ENCODE data around the gene HS3ST4.

DNA sequence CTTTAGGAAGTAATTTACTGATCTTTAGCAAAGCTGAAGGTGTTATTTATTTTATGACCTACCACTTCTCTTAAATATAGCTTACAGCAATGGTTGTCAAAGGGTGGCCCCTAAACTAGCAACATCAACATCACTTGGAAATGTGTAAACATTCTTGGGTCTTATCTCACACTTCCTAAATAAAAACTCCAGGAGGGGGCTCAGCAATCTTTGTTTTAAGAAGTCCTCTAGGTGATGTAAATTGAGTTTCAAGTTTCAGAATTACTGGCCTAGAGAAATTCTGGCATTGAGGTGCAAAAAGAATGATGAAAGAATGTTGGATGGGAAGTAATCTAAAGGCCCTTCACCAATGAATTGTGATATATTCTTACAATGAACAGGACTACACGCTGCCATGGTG is 142.3 kb downstream of the HS3ST4 start:
- no peak for TF ChIP-seq POLR2A (IDR thresholded peaks at IDR 0.05)
- TF ChIP-seq, protein P1, sequence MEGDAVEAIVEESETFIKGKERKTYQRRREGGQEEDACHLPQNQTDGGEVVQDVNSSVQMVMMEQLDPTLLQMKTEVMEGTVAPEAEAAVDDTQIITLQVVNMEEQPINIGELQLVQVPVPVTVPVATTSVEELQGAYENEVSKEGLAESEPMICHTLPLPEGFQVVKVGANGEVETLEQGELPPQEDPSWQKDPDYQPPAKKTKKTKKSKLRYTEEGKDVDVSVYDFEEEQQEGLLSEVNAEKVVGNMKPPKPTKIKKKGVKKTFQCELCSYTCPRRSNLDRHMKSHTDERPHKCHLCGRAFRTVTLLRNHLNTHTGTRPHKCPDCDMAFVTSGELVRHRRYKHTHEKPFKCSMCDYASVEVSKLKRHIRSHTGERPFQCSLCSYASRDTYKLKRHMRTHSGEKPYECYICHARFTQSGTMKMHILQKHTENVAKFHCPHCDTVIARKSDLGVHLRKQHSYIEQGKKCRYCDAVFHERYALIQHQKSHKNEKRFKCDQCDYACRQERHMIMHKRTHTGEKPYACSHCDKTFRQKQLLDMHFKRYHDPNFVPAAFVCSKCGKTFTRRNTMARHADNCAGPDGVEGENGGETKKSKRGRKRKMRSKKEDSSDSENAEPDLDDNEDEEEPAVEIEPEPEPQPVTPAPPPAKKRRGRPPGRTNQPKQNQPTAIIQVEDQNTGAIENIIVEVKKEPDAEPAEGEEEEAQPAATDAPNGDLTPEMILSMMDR (IDR thresholded peaks at IDR 0.05) = no peak
- TF ChIP-seq POLR2AphosphoS5 (IDR thresholded peaks at IDR 0.05) = no peak
- TF ChIP-seq EP300 (IDR thresholded peaks at IDR 0.05) = no peak

Measured in stomach (tissue), 4 donors.